Transverse colon (tissue), 4 donors: ENCODE measurements around the gene PHACTR3. TPM values are rescaled to one million over a fixed set of nuclear protein-coding genes. Genes with fewer than 3 reads are reported as not detected.

ENCODE experiments used
- DNase-seq: peaks from one replicate; pipeline ENCODE4 v3.0.0-alpha.2; 2019
- H3K27ac ChIP-seq, 4 donors: fragments of 200-600 bp; sonication (generic); 2 replicates each; pipeline ENCODE4 v1.5.1; 2016 to 2018; ENCODE audit warnings: inconsistent platforms in 4 of 4
- H3K27me3 ChIP-seq: fragments of 200-600 bp; sonication (generic); 2 replicates; pipeline ENCODE4 v1.5.1; 2017; ENCODE audit warnings: inconsistent platforms
- H3K36me3 ChIP-seq, 4 donors: fragments of 200-600 bp; sonication (generic); 2 replicates each; pipeline ENCODE4 v1.5.1; 2017 to 2019; ENCODE audit warnings: inconsistent platforms in 4 of 4
- H3K4me1 ChIP-seq, 4 donors: fragments of 200-600 bp; sonication (generic); 2 replicates each; pipeline ENCODE4 v1.5.1; 2017 to 2020; ENCODE audit warnings: inconsistent platforms in 4 of 4
- H3K4me3 ChIP-seq, 4 donors: fragments of 200-600 bp; sonication (generic); 1 replicate in 1 of 4; 2 replicates in 3 of 4; pipeline versions ENCODE4 v1.5.1 to v1.6.1; 2017 to 2019; ENCODE audit warnings: inconsistent platforms in 4 of 4
- H3K9me3 ChIP-seq, 2 donors: fragments of 200-600 bp; sonication (generic); 2 replicates each; pipeline ENCODE4 v1.5.1; 2017 to 2019; ENCODE audit warnings: inconsistent platforms in 2 of 2
- EP300 ChIP-seq: sonication (generic); formaldehyde crosslinking; IDR thresholded peaks from one replicate; pipeline ENCODE4 v1.6.1; 2017; ENCODE audit warnings: antibody characterized with exemption, low read depth
- POLR2A ChIP-seq: fragments of 450-650 bp; IDR thresholded peaks from one replicate; pipeline ENCODE4 v1.6.1; 2016; ENCODE audit warnings: antibody characterized with exemption, mild to moderate bottlenecking, moderate library complexity
- POLR2AphosphoS5 ChIP-seq, 3 donors: sonication (generic); formaldehyde crosslinking; IDR thresholded peaks; one replicate each; pipeline ENCODE4 v1.6.1; 2016; ENCODE audit warnings: antibody characterized with exemption in 3 of 3
- WGBS, 2 donors: methylation state at CpG; one replicate each; pipeline ENCODE4 v1.1.5; 2018; ENCODE audit warnings: low coverage in 1 of 2; 5-methylcytosine and 5-hydroxymethylcytosine counted together
- in situ Hi-C, 4 donors: fragments of 200-750 bp; cut with MboI; loops; one replicate each; pipeline versions ENCODE4 v1.15.0 to v1.15.1; 2017; ENCODE audit warnings: low sequenced_read_pairs in 3 of 4, low pct_ligation_motif_present in 1 of 4, low pct_unique_long_range_greater_than_20kb in 1 of 4
- intact Hi-C: fragments of 100-400 bp; cut with DNase I; formaldehyde crosslinking; loops from one replicate; pipeline ENCODE4 v1.15.1; 2023; ENCODE audit warnings: low total_unique reads
- total RNA-seq, 4 donors: library from RNA; depleted of rRNA; stranded (reverse); fragments of >200 nt; gene quantifications; one replicate each; pipeline ENCODE4 v1.1.0, GENCODE V29; 2016
- TF ChIP-seq, protein P1 (sequence below), 5 experiments: fragments of 200-600 bp in 3 of 5; fragments of 450-650 bp in 2 of 5; sonication (generic) in 3 of 5; IDR thresholded peaks; 1 replicate in 2 of 5; 2 replicates in 3 of 5; pipeline ENCODE4 v1.5.1; 2016 to 2017; ENCODE audit warnings: antibody characterized with exemption in 5 of 5, inconsistent platforms in 3 of 5, mild to moderate bottlenecking in 2 of 5, moderate library complexity in 1 of 5

Gene PHACTR3
- total RNA-seq, 4 donors from 2014 or later, result 1.6 to 7.1 (median 5.6) TPM

DNA sequence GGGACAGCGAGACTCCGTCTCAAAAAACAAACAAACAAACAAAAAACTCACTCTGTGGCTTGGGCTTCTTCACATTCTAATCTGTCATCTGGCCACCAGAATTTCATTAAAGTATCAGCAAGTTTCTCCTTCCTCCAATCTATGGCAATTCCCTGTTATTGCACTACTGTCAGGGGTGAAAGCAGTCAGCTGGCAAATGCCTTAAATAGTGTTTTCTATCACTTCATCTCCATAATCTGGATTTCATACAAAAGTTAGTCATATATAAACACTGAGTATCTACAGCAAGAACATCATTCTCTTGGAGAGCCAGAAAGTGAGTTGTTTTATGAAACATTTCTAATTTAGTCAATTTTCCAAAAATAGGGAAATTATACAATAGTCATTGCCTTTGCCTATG, 56.1 kb downstream of the PHACTR3 start:
- Histone ChIP-seq H3K27ac (no peak overlapping the region), H3K9me3 (peaks cover 12 to 23% of the 10 kb centered on the region in 2 donors), H3K27me3 (peaks cover 12% of the 10 kb centered on the region), H3K4me3 (no peak overlapping the region), H3K4me1 (no peaks in the 10 kb centered on the region), H3K36me3 (no peaks in the 10 kb centered on the region)
- in situ Hi-C loops, result no loop called here
- no peak for TF ChIP-seq POLR2A
- TF ChIP-seq, protein P1, sequence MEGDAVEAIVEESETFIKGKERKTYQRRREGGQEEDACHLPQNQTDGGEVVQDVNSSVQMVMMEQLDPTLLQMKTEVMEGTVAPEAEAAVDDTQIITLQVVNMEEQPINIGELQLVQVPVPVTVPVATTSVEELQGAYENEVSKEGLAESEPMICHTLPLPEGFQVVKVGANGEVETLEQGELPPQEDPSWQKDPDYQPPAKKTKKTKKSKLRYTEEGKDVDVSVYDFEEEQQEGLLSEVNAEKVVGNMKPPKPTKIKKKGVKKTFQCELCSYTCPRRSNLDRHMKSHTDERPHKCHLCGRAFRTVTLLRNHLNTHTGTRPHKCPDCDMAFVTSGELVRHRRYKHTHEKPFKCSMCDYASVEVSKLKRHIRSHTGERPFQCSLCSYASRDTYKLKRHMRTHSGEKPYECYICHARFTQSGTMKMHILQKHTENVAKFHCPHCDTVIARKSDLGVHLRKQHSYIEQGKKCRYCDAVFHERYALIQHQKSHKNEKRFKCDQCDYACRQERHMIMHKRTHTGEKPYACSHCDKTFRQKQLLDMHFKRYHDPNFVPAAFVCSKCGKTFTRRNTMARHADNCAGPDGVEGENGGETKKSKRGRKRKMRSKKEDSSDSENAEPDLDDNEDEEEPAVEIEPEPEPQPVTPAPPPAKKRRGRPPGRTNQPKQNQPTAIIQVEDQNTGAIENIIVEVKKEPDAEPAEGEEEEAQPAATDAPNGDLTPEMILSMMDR (IDR thresholded peaks at IDR 0.05), result no peak
- no peak for TF ChIP-seq POLR2AphosphoS5 (IDR thresholded peaks at IDR 0.05)
- no peak for TF ChIP-seq EP300
- no peak for DNase-seq
- intact Hi-C loops, result no loop called here
- WGBS, 2 donors, result 85% methylated on average over 2 of the region's 2 CpGs; no CpG with 5 or more reads in 1 of the 2 donors

DNA sequence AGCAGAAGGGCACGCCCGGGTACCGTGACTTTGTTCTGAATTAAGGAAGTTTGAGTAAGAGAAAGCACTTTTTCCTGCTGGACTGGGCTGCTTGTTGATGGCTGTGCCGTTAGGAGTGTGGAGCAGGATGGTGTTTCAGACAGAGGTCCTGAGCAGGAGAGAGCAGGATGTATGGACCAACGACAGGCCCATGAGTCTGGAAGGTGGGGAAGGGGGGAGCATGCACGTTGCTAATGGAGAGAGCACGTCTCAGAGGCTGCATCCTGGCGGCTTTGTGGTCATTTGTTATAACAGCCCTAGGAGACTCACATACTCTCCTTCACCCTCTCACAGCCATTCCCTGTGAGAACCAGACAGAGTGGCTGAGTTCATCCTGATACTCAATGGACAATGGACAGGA, 56.8 kb downstream of the PHACTR3 start:
- Histone ChIP-seq H3K4me3 (no peak overlapping the region), H3K36me3 (no peaks in the 10 kb centered on the region), H3K4me1 (no peaks in the 10 kb centered on the region), H3K9me3 (peaks cover 12 to 23% of the 10 kb centered on the region in 2 donors), H3K27me3 (peaks cover 11% of the 10 kb centered on the region), H3K27ac (no peak overlapping the region)
- DNase-seq, result no peak
- TF ChIP-seq EP300, result no peak
- TF ChIP-seq POLR2A, result no peak
- TF ChIP-seq POLR2AphosphoS5 (IDR thresholded peaks at IDR 0.05), result no peak
- TF ChIP-seq, protein P1 (IDR thresholded peaks at IDR 0.05), result no peak
- in situ Hi-C loops (no loop called here), intact Hi-C loops (no loop called here)
- WGBS, 2 donors, result 48 to 53% methylated on average over 4 to 8 of the region's 8 CpGs

DNA sequence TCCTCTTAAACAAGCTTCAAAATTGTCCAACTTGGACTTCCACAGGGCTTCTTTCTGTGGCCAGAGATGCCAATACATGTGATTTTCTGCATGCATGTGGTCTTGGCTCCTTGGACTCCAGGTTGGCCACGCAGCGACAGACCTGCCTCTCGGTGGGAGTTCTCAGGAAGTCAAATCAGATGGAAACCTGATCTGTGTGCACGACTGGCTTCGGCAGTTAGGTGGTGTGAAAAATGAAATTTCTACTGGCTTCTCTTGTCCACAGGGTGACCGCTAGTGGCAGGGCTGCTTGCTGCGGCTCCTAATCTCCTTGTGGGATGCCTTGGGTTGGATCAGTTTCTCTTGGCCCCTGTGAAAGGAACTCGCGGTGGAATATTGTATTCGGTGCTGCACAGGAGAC, 57.3 kb downstream of the PHACTR3 start:
- Histone ChIP-seq H3K9me3 (peaks cover 12 to 19% of the 10 kb centered on the region in 2 donors), H3K4me3 (no peak overlapping the region), H3K4me1 (no peaks in the 10 kb centered on the region), H3K36me3 (no peaks in the 10 kb centered on the region), H3K27ac (no peak overlapping the region), H3K27me3 (peaks cover 11% of the 10 kb centered on the region)
- DNase-seq, result no peak
- in situ Hi-C loops, result no loop called here
- no peak for TF ChIP-seq POLR2AphosphoS5 (IDR thresholded peaks at IDR 0.05)
- no peak for TF ChIP-seq EP300
- TF ChIP-seq, protein P1 (IDR thresholded peaks at IDR 0.05), result no peak
- no peak for TF ChIP-seq POLR2A
- intact Hi-C loops, result no loop called here
- WGBS, 2 donors, result 80 to 87% methylated on average over 1 to 10 of the region's 10 CpGs

DNA sequence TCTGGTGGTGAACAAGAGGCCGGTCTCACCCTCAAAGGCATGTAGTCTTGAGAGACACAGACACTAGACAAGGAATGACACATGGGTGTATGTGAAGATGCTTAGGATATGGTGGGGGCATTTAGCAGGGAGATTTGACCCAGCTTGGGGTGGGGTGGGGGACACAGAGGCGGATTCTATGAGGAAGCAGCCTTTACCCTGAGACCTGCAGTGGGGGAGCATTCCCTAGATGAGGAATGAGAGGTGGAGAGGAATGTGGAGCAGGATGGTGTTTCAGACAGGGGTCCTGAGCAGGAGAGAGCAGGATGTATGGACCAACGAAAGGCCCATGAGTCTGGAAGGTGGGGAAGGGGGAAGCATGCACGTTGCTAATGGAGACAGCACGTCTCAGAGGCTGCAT, 57.8 kb downstream of the PHACTR3 start:
- H3K27me3 ChIP-seq, result peaks cover 11% of the 10 kb centered on the region
- TF ChIP-seq POLR2A (no peak), EP300 (no peak), POLR2AphosphoS5 (IDR thresholded peaks at IDR 0.05) (no peak)
- TF ChIP-seq, protein P1 (IDR thresholded peaks at IDR 0.05), result no peak
- intact Hi-C loops (no loop called here), in situ Hi-C loops (no loop called here)
- no peak overlapping the region for H3K4me3 ChIP-seq
- no peak overlapping the region for H3K27ac ChIP-seq
- peaks cover 12 to 15% of the 10 kb centered on the region in 2 donors for H3K9me3 ChIP-seq
- DNase-seq, result no peak
- WGBS, 2 donors, result 40 to 60% methylated on average over 2 to 5 of the region's 5 CpGs
- no peaks in the 10 kb centered on the region for H3K4me1 ChIP-seq
- no peaks in the 10 kb centered on the region for H3K36me3 ChIP-seq
